GM12801 (cell line): ENCODE measurements around the gene SLC2A4.

Source experiments
- TF ChIP-seq, protein P1 (sequence below): IDR thresholded peaks from one replicate; pipeline ENCODE4 v1.5.1; 2011; ENCODE audit warnings: control low read depth; ENCODE audit not compliant: insufficient read length; ENCODE audit errors: extremely low read depth

The SLC2A4 gene

DNA sequence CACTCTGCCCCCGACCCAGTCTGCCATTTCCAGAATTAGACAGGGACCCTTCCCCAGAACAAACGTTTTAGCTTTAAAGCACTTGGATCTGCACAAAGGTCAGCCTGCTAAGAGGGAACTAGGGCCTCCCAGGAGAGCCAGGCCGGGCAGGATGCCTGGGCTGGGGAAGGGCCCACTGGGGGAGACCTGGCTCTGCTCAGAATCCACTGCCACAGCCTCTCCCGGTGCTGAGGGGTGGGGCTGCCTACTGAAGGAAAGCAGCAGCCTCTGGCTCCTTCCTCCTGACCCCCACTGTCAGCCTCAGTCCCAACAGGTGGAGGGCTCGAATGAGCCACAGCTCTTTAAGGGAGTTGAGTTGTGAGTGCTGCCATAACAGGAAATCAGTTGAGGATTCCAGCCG is 11.2 kb downstream of the SLC2A4 start:
- TF ChIP-seq, protein P1, sequence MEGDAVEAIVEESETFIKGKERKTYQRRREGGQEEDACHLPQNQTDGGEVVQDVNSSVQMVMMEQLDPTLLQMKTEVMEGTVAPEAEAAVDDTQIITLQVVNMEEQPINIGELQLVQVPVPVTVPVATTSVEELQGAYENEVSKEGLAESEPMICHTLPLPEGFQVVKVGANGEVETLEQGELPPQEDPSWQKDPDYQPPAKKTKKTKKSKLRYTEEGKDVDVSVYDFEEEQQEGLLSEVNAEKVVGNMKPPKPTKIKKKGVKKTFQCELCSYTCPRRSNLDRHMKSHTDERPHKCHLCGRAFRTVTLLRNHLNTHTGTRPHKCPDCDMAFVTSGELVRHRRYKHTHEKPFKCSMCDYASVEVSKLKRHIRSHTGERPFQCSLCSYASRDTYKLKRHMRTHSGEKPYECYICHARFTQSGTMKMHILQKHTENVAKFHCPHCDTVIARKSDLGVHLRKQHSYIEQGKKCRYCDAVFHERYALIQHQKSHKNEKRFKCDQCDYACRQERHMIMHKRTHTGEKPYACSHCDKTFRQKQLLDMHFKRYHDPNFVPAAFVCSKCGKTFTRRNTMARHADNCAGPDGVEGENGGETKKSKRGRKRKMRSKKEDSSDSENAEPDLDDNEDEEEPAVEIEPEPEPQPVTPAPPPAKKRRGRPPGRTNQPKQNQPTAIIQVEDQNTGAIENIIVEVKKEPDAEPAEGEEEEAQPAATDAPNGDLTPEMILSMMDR: no peak

DNA sequence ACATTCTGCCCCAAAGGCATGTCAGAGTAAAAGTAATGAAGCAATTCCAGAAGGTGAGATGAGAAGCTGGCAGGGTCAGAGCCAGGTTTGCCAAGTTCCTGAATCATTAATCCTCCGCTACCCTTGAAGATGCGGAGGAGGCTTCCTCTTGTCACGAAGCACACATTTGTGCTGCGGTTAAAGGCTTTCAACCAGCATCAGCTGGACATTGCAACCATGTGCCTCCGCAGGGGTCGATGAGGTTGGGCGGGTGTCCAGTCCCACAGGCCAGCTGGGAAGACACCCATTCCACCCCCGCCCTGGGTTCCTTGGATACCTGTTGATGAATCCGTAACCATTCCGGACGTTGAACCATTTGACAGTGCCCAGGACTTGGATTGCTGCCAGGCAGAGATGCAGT is 11.6 kb downstream of the SLC2A4 start:
- TF ChIP-seq, protein P1: no peak

DNA sequence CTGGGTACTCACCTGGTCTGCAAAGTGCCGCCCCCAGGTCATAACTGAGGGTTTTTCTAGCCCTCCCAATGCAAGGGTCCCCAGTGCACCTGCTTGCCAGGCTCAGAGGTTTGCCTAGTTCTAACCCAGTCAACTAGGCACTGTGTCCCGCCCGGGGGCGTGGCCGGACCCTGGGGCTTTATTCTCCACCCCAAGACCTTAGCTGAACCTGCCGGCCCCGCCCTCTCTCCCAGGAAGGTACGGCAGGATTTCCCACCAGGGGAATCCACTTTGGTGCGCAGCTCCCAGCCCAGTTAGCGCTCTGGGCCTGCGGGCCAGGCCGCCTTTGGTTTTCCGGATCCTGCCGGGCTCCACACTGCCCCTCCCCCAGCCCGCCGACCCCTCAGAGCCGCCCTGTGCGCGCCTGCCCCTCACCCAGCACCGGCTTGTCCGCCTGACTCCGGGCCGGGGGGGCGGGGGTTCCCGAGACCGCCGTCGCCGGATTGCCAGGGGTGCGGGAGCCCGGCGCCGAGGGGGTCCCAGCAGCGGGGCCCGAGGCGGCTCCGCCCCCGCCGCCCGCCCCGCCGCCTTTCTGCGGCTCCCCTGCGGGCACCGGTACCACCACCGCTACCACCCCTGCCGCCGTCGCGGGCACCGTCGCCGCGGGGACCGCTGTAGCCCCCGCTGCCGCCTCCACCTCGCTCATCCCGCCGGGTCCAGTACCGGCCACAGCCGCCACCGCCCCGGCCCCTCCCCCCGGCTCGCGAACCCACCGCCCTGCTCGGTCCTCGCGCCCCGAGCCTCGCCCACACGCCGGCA is 12.5 kb downstream of the SLC2A4 start:
- TF ChIP-seq, protein P1: no peak

DNA sequence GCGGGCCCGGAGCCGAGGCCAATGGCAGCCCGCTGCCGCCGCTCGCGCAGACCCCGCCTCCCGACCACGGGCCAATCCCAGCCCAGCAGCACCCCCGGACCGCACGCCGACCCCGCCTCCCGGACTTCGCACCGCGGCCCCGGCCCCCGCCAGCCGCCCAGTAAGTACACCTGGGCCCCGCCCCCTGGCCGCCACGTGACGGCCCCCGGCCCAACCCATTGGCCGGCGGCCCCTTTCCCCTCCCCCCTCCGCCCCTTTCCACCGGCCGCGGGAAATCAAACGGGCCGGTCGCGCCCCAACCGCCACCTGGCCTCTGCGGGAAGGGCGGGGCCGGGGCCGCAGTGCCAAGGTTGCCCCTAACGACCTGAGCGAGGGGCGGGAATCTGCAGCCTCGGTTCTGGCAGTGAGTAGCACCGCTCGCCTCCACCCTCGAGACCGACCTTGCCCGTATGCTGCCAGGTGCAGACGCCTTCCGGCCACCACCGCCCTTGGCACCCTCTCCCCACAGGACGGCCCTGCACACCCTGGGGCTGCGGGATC is 13.2 kb downstream of the SLC2A4 start, which contains the start of gene YBX2:
YBX2 (minus strand) TSS at position 26 of the 540 bp plus-strand sequence. CDS start 139 bp downstream, outside the sequence.
- TF ChIP-seq, protein P1: no peak

DNA sequence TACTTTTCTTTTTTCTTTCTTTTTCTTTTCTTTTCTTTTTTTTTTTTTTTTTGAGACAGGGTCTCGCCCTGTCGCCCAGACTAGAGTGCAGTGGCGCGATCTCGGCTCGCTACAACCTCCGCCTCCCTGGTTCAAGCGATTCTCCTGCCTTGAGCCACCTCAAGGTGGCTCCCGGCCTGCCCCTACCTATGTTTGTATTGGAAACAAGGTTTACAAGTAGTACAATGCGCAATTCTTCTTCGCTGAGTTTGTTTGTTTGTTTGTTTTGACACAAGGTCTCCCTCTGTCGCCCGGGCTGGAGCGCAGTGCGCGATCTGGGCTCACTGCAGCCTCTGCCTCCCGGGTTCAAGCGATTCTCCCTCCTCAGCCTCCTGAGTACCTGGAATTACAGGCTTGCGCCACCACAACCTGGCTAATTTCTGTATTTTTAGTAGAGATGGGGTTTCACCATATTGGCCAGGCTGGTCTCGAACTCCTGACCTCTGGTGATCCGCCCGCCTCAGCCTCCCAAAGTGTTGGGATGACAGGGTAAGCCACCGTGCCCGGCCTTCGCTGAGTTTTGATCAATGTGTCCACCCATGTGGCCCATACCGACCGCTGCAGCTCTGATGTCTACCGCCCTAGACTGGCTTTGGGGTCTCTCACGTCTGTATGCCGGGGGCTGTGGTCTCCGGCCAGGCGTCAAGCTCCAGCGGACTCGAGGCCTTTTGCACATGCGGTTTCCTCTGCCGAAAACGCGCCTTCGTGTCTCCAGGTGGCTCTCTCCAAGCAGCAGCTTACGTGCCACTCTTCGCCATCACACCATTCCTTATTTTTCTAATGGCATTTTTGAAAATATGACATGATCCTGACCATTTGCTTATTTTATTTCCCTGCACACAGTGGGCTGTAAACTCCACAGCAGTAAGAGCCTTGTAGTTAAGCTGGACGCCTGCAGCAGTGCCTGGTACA is 14.0 kb downstream of the SLC2A4 start:
- TF ChIP-seq, protein P1: no peak

DNA sequence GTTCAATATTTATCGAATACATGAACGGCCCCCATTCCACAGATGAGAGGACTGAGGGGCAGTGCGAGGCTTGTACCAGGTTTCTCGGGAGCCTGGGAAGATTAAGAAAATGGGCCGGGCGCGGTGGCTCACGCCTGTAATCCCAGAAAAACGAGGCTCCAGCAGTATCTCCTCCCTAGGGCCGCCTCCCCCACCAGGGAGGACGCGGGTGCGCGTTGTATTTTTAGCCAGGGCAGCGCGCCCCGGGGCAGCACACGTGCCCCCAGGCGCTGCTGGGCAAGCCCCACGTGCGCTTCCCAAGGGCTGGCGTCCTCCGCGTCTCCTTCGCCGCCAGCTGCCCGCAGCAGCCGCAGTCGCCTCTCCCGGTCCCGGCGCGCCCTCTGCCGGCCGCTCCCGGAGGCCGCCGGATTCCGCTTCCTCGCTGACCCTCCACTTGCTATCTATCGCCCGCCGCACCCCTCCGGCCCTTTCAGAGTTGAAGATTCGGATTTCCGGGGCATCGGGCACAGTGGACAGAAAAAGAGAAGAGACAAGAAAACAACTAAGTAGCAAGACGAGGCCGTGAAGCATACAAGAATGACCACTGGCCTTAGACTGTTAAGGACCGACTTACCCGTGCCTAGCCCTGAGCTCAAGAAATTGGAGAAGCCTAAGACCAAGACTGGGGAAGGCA is 14.8 kb downstream of the SLC2A4 start:
- TF ChIP-seq, protein P1: no peak
